ENCODE measurements around the gene ANTXR2. TPM values are rescaled to one million over a fixed set of nuclear protein-coding genes. Genes with fewer than 3 reads are reported as not detected.

Gene ANTXR2
- total and polyA plus RNA-seq, 2 of the 13 experiments (the other 11 are each of a cell fraction or from before 2014, with no cell fraction given) = 4.6 to 14.5 TPM

GRCh38 chr4:80024335-80024734, 48.7 kb downstream of the ANTXR2 start:
- Histone ChIP-seq H3K9me3 (ENCODE audit: low read length) (no peaks in the 10 kb centered on the region), H3K4me1 (ENCODE audit: insufficient read depth, low read length) (no peaks in the 10 kb centered on the region), H3K4me3 (replicated peaks in 1 of 3; ENCODE audit: insufficient read depth in 1 of 3, low read depth in 2 of 3, low read length in 3 of 3) (no peak overlapping the region), H3K27ac (ENCODE audit: extremely low read length, insufficient read depth, low read length) (no peak overlapping the region), H3K9ac (ENCODE audit: insufficient read depth, low read depth, low read length) (no peak overlapping the region), H4K20me1 (ENCODE audit: insufficient read depth, low read length) (no peaks in the 10 kb centered on the region), H3K27me3 (ENCODE audit: control insufficient read depth in 1 of 2, insufficient read depth in 2 of 2, low read length in 2 of 2) (no peaks in the 10 kb centered on the region), H3K36me3 (replicated peaks in 1 of 2; ENCODE audit: control insufficient read depth in 1 of 2, insufficient read depth in 2 of 2, low read length in 2 of 2) (no peaks in the 10 kb centered on the region), H3K79me2 (ENCODE audit: insufficient read depth, low read length) (no peaks in the 10 kb centered on the region), H2AFZ (ENCODE audit: low read length) (no peak overlapping the region), H3K4me2 (ENCODE audit: low read depth, low read length) (no peak overlapping the region)
- no peak for TF ChIP-seq ZNF503 (CRISPR knock-in tag; IDR thresholded peaks at IDR 0.05)
- TF ChIP-seq ZNF276 (CRISPR knock-in tag; IDR thresholded peaks at IDR 0.05; ENCODE audit: low read depth) = no peak
- no peak for TF ChIP-seq KLF16 (CRISPR knock-in tag; IDR thresholded peaks at IDR 0.05)
- in situ Hi-C loops (cut with HindIII; ENCODE audit: extremely low pct_ligation_motif_present, low pct_unique_long_range_greater_than_20kb) = no loop called here
- no TSS peak for BruUV-seq (replicated peaks)
- POLR2A ChIA-PET = no interaction called here
- no peak for ATAC-seq
- intact Hi-C loops (cut with micrococcal nuclease; ENCODE audit: unreplicated experiment) = no loop called here
- FAIRE-seq = no peak
- CTCF ChIA-PET (ENCODE audit: low intra/inter-chr PET ratio, low total read pairs) = no interaction called here
- no peak for DNase-seq (ENCODE audit: low spot score)
- WGBS (ENCODE audit: low lambda C conversion rate) = 100% methylated on average over 1 of the region's 1 CpG

- H3K9me3 ChIP-seq (ENCODE audit: low read length) = no peaks in the 10 kb centered on the region
- DNase-seq (ENCODE audit: low spot score) (no peak), ATAC-seq (no peak), FAIRE-seq (no peak)
- POLR2A ChIA-PET = no interaction called here
- H4K20me1 ChIP-seq (ENCODE audit: insufficient read depth, low read length) = no peaks in the 10 kb centered on the region
- H3K4me1 ChIP-seq (ENCODE audit: insufficient read depth, low read length) = no peaks in the 10 kb centered on the region
- 96% methylated on average over 3 of the region's 3 CpGs for WGBS (ENCODE audit: low lambda C conversion rate)
- no peaks in the 10 kb centered on the region for H3K27me3 ChIP-seq (ENCODE audit: control insufficient read depth in 1 of 2, insufficient read depth in 2 of 2, low read length in 2 of 2)
- in situ Hi-C loops (cut with HindIII; ENCODE audit: extremely low pct_ligation_motif_present, low pct_unique_long_range_greater_than_20kb) (no loop called here), intact Hi-C loops (cut with micrococcal nuclease; ENCODE audit: unreplicated experiment) (no loop called here)
- CTCF ChIA-PET (ENCODE audit: low intra/inter-chr PET ratio, low total read pairs) = no interaction called here
- H3K4me3 ChIP-seq (replicated peaks in 1 of 3; ENCODE audit: insufficient read depth in 1 of 3, low read depth in 2 of 3, low read length in 3 of 3) = no peak overlapping the region
- H3K27ac ChIP-seq (ENCODE audit: extremely low read length, insufficient read depth, low read length) = no peak overlapping the region
- TF ChIP-seq MATR3 (CRISPR knock-in tag; IDR thresholded peaks at IDR 0.05) (no peak), ZNF816 (CRISPR knock-in tag; IDR thresholded peaks at IDR 0.05; ENCODE audit: borderline replicate concordance) (no peak), PRPF4 (IDR thresholded peaks at IDR 0.05; ENCODE audit: low read depth, low read length, poor library complexity, severe bottlenecking) (no peak), GZF1 (CRISPR knock-in tag; IDR thresholded peaks at IDR 0.05) (no peak), IRX3 (CRISPR knock-in tag; IDR thresholded peaks at IDR 0.05; ENCODE audit: borderline replicate concordance, low read depth) (no peak), ZNF225 (CRISPR knock-in tag; IDR thresholded peaks at IDR 0.05) (no peak), HOXD1 (CRISPR knock-in tag; IDR thresholded peaks at IDR 0.05) (no peak), RBFOX2 (IDR thresholded peaks at IDR 0.05; ENCODE audit: low read depth, low read length) (no peak), ZBTB33 (CRISPR knock-in tag; IDR thresholded peaks at IDR 0.05) (no peak), NKX3-1 (CRISPR knock-in tag; IDR thresholded peaks at IDR 0.05) (no peak), ZNF792 (CRISPR knock-in tag; IDR thresholded peaks at IDR 0.05) (no peak)
- no peaks in the 10 kb centered on the region for H3K36me3 ChIP-seq (replicated peaks in 1 of 2; ENCODE audit: control insufficient read depth in 1 of 2, insufficient read depth in 2 of 2, low read length in 2 of 2)
- H3K79me2 ChIP-seq (ENCODE audit: insufficient read depth, low read length) = no peaks in the 10 kb centered on the region
- no peak overlapping the region for H3K9ac ChIP-seq (ENCODE audit: insufficient read depth, low read depth, low read length)
- H2AFZ ChIP-seq (ENCODE audit: low read length) = no peak overlapping the region
- no TSS peak for BruUV-seq (replicated peaks)
- no peak overlapping the region for H3K4me2 ChIP-seq (ENCODE audit: low read depth, low read length)
Measured at GRCh38 chr4:80022282-80022681, 50.7 kb downstream of the ANTXR2 start.

Measured in HepG2 (cell line).